HuH-7 (cell line): Measurements from ENCODE around the gene ZNG1B.
"Not testable (repeated sequence)": the region's sequence is repeated elsewhere in the genome, so short reads cannot be mapped to it uniquely, and the experiment has no call there.

Experiments used
- DNase-seq: peaks from one replicate; pipeline ENCODE4 v3.0.0; 2011; ENCODE audit warnings: low spot score

Gene ZNG1B

GRCh38 chr2:113437508-113438465, at the start of gene ZNG1B:
Gene ZNG1B, plus strand, starts transcription at chr2:113437691. Its CDS starts 178 bp downstream, at chr2:113437869.
- DNase-seq, result not testable (repeated sequence)

GRCh38 chr2:113390124-113390849, 47.2 kb upstream of the ZNG1B start:
- DNase-seq, result peak; percentile 68

- DNase-seq, result no peak
Measured at GRCh38 chr2:113391073-113391472, 46.4 kb upstream of the ZNG1B start.

- no peak for DNase-seq
Measured at GRCh38 chr2:113406114-113406513, 31.4 kb upstream of the ZNG1B start.

- peak; percentile 33 for DNase-seq
Measured at GRCh38 chr2:113407446-113408099, 29.9 kb upstream of the ZNG1B start.

- DNase-seq, result not testable (repeated sequence)
Measured at GRCh38 chr2:113411725-113412352, 25.7 kb upstream of the ZNG1B start.

- DNase-seq, result not testable (repeated sequence)
Measured at GRCh38 chr2:113412774-113413173, 24.7 kb upstream of the ZNG1B start.

GRCh38 chr2:113431773-113432172, 5.7 kb upstream of the ZNG1B start:
- not testable (repeated sequence) for DNase-seq

- DNase-seq, result not testable (repeated sequence)
Measured at GRCh38 chr2:113433468-113433867, 4.0 kb upstream of the ZNG1B start.

- not testable (repeated sequence) for DNase-seq
Measured at GRCh38 chr2:113465770-113466169, 28.3 kb downstream of the ZNG1B start.

GRCh38 chr2:113476688-113477368, 39.3 kb downstream of the ZNG1B start:
- DNase-seq, result not testable (repeated sequence)

- DNase-seq, result not testable (repeated sequence)
Measured at GRCh38 chr2:113496527-113496926, 59.0 kb downstream of the ZNG1B start.

GRCh38 chr2:113498365-113498764, 60.9 kb downstream of the ZNG1B start, which contains the start of gene FOXD4L1:
Gene FOXD4L1, plus strand, starts transcription at chr2:113498665. Its CDS starts 592 bp downstream, at chr2:113499257.
- not testable (repeated sequence) for DNase-seq

- DNase-seq, result not testable (repeated sequence)
Measured at GRCh38 chr2:113499019-113499885, 61.8 kb downstream of the ZNG1B start.

GRCh38 chr2:113499886-113500722, 62.6 kb downstream of the ZNG1B start:
- not testable (repeated sequence) for DNase-seq

GRCh38 chr2:113500723-113501038, 63.2 kb downstream of the ZNG1B start:
- DNase-seq, result not testable (repeated sequence)

GRCh38 chr2:113502216-113503093, 65.0 kb downstream of the ZNG1B start:
- not testable (repeated sequence) for DNase-seq
